CD4-positive, alpha-beta T cell treated with Interferon gamma for 1 hour (primary cell): Measurements from ENCODE around the gene CCNYL1.

Experiments used
- DNase-seq: peaks from one replicate; pipeline ENCODE4 v3.0.0-alpha.2; 2020

Gene CCNYL1

GRCh38 chr2:207801259-207801658, 89.8 kb downstream of the CCNYL1 start:
- DNase-seq: no peak

DNA sequence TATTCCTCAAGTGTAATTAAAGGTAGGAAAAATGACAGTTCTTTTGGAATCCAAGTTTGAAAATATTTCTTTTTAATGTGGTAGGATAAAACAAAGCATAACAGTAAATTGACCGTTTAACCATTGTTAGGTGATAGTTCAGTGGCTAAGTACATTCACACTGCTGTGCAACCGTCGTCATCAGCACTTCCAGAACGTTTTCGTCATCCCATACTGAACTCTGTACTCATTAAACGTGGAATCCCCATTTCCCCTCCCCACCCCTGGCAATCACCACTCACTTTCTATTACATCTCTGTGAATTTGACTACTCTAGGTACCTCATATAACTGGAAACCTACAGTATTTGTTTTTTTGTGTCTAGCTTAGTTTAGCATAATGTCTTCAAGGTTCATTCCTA, 91.2 kb downstream of the CCNYL1 start:
- no peak for DNase-seq
